GM12878 (cell line): ENCODE measurements around the gene NCF2. TPM values are rescaled to one million over a fixed set of nuclear protein-coding genes. Genes with fewer than 3 reads are reported as not detected.

Experiments
- ATF7 ChIP-seq: fragments of 450-650 bp; IDR thresholded peaks from 2 replicates; pipeline ENCODE4 v1.6.1; 2016; ENCODE audit warnings: low read depth, mild to moderate bottlenecking
- BACH1 ChIP-seq: fragments of 450-650 bp; IDR thresholded peaks from 2 replicates; pipeline ENCODE4 v1.6.1; 2017; ENCODE audit warnings: mild to moderate bottlenecking, borderline replicate concordance
- BHLHE40 ChIP-seq, 2 experiments: fragments of 450-650 bp in 1 of 2; IDR thresholded peaks; 2 replicates each; pipeline ENCODE4 v1.6.1; 2011 to 2017; ENCODE audit warnings: low read depth in 2 of 2, borderline replicate concordance in 1 of 2, improper control_type of control experiment in 1 of 2, low read length in 1 of 2, mild to moderate bottlenecking in 1 of 2
- BMI1 ChIP-seq: fragments of 450-650 bp; IDR thresholded peaks from 2 replicates; pipeline ENCODE4 v1.6.1; 2016; ENCODE audit warnings: mild to moderate bottlenecking, moderate library complexity, borderline replicate concordance
- CREB1 ChIP-seq: IDR thresholded peaks from 2 replicates; pipeline ENCODE4 v1.6.1; 2012; ENCODE audit warnings: low read depth, mild to moderate bottlenecking, inconsistent platforms
- IKZF1 ChIP-seq: fragments of 450-650 bp; conservative IDR thresholded peaks from 2 replicates; pipeline ENCODE4 v1.6.1; 2017; ENCODE audit warnings: antibody characterized with exemption, mild to moderate bottlenecking
- IRF4 ChIP-seq: IDR thresholded peaks from 2 replicates; pipeline ENCODE4 v1.6.1; 2011; ENCODE audit warnings: low read depth, low read length
- JUNB ChIP-seq: IDR thresholded peaks from 2 replicates; pipeline ENCODE4 v1.6.1; 2016; ENCODE audit warnings: antibody characterized with exemption, mild to moderate bottlenecking
- MEF2A ChIP-seq: IDR thresholded peaks from 2 replicates; pipeline ENCODE4 v1.6.1; 2011; ENCODE audit warnings: low read depth, mild to moderate bottlenecking, low read length, moderate library complexity; ENCODE audit not compliant: insufficient read depth
- MEF2B ChIP-seq: fragments of 450-650 bp; IDR thresholded peaks from 2 replicates; pipeline ENCODE4 v1.6.1; 2018; ENCODE audit warnings: mild to moderate bottlenecking, moderate library complexity; ENCODE audit not compliant: partially characterized antibody, poor library complexity, severe bottlenecking
- MTA2 ChIP-seq: fragments of 450-650 bp; IDR thresholded peaks from 2 replicates; pipeline ENCODE4 v1.6.1; 2016; ENCODE audit warnings: low read depth, mild to moderate bottlenecking, moderate library complexity
- MTA3 ChIP-seq: IDR thresholded peaks from 2 replicates; pipeline ENCODE4 v1.6.1; 2012; ENCODE audit warnings: low read length, inconsistent platforms, borderline replicate concordance
- NR2F1 ChIP-seq: fragments of 450-650 bp; conservative IDR thresholded peaks from 2 replicates; pipeline ENCODE4 v1.6.1; 2017; ENCODE audit warnings: mild to moderate bottlenecking
- PKNOX1 ChIP-seq: fragments of 450-650 bp; IDR thresholded peaks from 2 replicates; pipeline ENCODE4 v1.6.1; 2016; ENCODE audit warnings: mild to moderate bottlenecking
- RAD21 ChIP-seq: IDR thresholded peaks from 2 replicates; pipeline ENCODE4 v1.6.1; 2011; ENCODE audit warnings: mild to moderate bottlenecking, low read depth, low read length, moderate library complexity; ENCODE audit not compliant: insufficient read depth
- RB1 ChIP-seq: fragments of 450-650 bp; formaldehyde crosslinking; IDR thresholded peaks from 2 replicates; pipeline ENCODE4 v1.6.1; 2017; ENCODE audit warnings: mild to moderate bottlenecking, borderline replicate concordance
- RUNX3 ChIP-seq: IDR thresholded peaks from 2 replicates; pipeline ENCODE4 v1.6.1; 2012; ENCODE audit warnings: low read length, inconsistent platforms
- SMARCA5 ChIP-seq: fragments of 450-650 bp; IDR thresholded peaks from 2 replicates; pipeline ENCODE4 v1.6.1; 2017; ENCODE audit warnings: mild to moderate bottlenecking
- TAF1 ChIP-seq: IDR thresholded peaks from 2 replicates; pipeline ENCODE4 v1.6.1; 2011; ENCODE audit warnings: mild to moderate bottlenecking, low read depth, low read length, borderline replicate concordance
- TCF12 ChIP-seq: IDR thresholded peaks from 2 replicates; pipeline ENCODE4 v1.6.1; 2011; ENCODE audit warnings: low read depth, mild to moderate bottlenecking, low read length
- ZBED1 ChIP-seq: IDR thresholded peaks from 2 replicates; pipeline ENCODE4 v1.6.1; 2016; ENCODE audit warnings: borderline replicate concordance
- ZBTB40 ChIP-seq: fragments of 450-650 bp; IDR thresholded peaks from 2 replicates; pipeline ENCODE4 v1.6.1; 2016; ENCODE audit warnings: mild to moderate bottlenecking, moderate library complexity, borderline replicate concordance
- ZNF384 ChIP-seq: IDR thresholded peaks from 2 replicates; pipeline ENCODE4 v1.6.1; 2012; ENCODE audit warnings: low read depth, mild to moderate bottlenecking, low read length, improper control_type of control experiment, borderline replicate concordance
- polyA plus RNA-seq, 11 experiments: library from polyadenylated mRNA; depleted of rRNA in 4 of 11; unstranded in 6 of 11; stranded (reverse) in 5 of 11; fragments of >200 nt; fragmentation: Nextera tagmentation in 4 of 11; fragmentation: Illumina TruSeq in 1 of 11; extraction: Ambion mirVana in 4 of 11; extraction: Trizol in 1 of 11; gene quantifications; 1 replicate in 1 of 11; 2 replicates in 10 of 11; pipeline versions ENCODE4 v1.2.1 to v1.2.3, GENCODE V29; 2011 to 2016; ENCODE audit warnings: inconsistent platforms in 2 of 11, missing spikeins in 2 of 11, low read depth in 1 of 11
- total RNA-seq, 4 experiments: library from RNA; depleted of rRNA in 3 of 4; stranded (reverse); fragments of >200 nt in 3 of 4; fragmentation: Illumina TruSeq in 1 of 4; extraction: Trizol in 1 of 4; gene quantifications; 2 replicates each; pipeline versions ENCODE4 v1.2.1 to v1.2.3, GENCODE V29; 2013 to 2021
- TF ChIP-seq, protein P1 (sequence below): IDR thresholded peaks from 2 replicates; pipeline ENCODE4 v1.6.1; 2011; ENCODE audit warnings: borderline replicate concordance, low read depth, mild to moderate bottlenecking, moderate library complexity, low read length; ENCODE audit not compliant: insufficient read depth, poor library complexity, severe bottlenecking
- TF ChIP-seq, protein P2 (sequence below): IDR thresholded peaks from 2 replicates; pipeline ENCODE4 v1.6.1; 2011; ENCODE audit warnings: low read depth, low read length, improper control_type of control experiment, borderline replicate concordance

NCF2 gene
- total and polyA plus RNA-seq, 10 of the 15 experiments (the other 5 are each of a cell fraction or from before 2014, with no cell fraction given) = 31.4 to 256 (median 77.1) TPM

DNA sequence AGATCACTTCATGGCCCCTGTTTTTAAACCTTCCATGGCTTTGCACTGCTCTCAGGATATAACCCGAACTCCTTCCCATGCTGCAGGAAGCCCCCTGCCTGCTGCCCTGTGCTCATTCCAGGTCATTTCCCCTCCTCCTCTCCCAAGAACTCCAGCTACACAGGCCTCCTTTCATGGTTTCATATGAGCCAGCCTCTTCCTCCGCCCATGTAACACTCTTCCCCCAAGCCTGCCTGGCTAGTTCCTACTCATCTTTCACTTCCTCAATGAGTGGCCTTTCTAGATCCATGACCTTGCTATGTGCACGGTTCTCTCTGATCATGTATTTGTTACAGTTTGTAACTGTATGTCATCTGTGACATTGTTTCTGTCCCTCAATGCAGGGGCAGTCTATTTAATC is 3.1 kb upstream of the NCF2 start (continued):
- TF ChIP-seq CREB1 (peak; percentile 33; the same call in 1 of the 2 replicates), SMARCA5 (peak; percentile 41; the same call in 1 of the 2 replicates), BMI1 (no peak), BHLHE40 (IDR thresholded peaks at IDR 0.05; ENCODE audit: borderline replicate concordance in 1 of 2, low read depth in 2 of 2, low read length in 1 of 2) (peak; percentile 55 to 80; a peak in 3 of 4 replicates), ZBED1 (0 out of 2 replicates have a peak, but pooled peaks have one; percentile 27), MEF2B (peak; percentile 5), PKNOX1 (peak; percentile 55; the same call in 1 of the 2 replicates), JUNB (peak; percentile 49; the same call in 1 of the 2 replicates), ZNF384 (no peak), RUNX3 (peak; percentile 67), RAD21 (peak; percentile 10; the same call in 1 of the 2 replicates), MEF2A (no peak), RB1 (no peak), MTA2 (peak; percentile 42; the same call in 1 of the 2 replicates), TAF1 (0 out of 2 replicates have a peak, but pooled peaks have one; percentile 34), BACH1 (0 out of 2 replicates have a peak, but pooled peaks have one; percentile 7), IRF4 (peak; percentile 84), MTA3 (0 out of 2 replicates have a peak, but pooled peaks have one; percentile 40), IKZF1 (peak; percentile 95), NR2F1 (0 out of 2 replicates have a peak, but pooled peaks have one; percentile 26), ZBTB40 (no peak), ATF7 (peak; percentile 72), TCF12 (no peak)
- TF ChIP-seq, protein P1, sequence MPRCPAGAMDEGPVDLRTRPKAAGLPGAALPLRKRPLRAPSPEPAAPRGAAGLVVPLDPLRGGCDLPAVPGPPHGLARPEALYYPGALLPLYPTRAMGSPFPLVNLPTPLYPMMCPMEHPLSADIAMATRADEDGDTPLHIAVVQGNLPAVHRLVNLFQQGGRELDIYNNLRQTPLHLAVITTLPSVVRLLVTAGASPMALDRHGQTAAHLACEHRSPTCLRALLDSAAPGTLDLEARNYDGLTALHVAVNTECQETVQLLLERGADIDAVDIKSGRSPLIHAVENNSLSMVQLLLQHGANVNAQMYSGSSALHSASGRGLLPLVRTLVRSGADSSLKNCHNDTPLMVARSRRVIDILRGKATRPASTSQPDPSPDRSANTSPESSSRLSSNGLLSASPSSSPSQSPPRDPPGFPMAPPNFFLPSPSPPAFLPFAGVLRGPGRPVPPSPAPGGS = peak; percentile 80
- TF ChIP-seq, protein P2, sequence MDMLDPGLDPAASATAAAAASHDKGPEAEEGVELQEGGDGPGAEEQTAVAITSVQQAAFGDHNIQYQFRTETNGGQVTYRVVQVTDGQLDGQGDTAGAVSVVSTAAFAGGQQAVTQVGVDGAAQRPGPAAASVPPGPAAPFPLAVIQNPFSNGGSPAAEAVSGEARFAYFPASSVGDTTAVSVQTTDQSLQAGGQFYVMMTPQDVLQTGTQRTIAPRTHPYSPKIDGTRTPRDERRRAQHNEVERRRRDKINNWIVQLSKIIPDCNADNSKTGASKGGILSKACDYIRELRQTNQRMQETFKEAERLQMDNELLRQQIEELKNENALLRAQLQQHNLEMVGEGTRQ = no peak
